NCI-H1092 treated with DMSO at 0.1 percent for 48 hours (cell line): Measurements from ENCODE around the gene APOL5.
"Not testable (repeated sequence)": the region's sequence is repeated elsewhere in the genome, so short reads cannot be mapped to it uniquely, and the experiment has no call there.

Source experiments
- DNase-seq: peaks from one replicate; lab custom pipeline; 2025; lab: John Stamatoyannopoulos, UW

The APOL5 gene, protein sequence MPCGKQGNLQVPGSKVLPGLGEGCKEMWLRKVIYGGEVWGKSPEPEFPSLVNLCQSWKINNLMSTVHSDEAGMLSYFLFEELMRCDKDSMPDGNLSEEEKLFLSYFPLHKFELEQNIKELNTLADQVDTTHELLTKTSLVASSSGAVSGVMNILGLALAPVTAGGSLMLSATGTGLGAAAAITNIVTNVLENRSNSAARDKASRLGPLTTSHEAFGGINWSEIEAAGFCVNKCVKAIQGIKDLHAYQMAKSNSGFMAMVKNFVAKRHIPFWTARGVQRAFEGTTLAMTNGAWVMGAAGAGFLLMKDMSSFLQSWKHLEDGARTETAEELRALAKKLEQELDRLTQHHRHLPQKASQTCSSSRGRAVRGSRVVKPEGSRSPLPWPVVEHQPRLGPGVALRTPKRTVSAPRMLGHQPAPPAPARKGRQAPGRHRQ

DNA sequence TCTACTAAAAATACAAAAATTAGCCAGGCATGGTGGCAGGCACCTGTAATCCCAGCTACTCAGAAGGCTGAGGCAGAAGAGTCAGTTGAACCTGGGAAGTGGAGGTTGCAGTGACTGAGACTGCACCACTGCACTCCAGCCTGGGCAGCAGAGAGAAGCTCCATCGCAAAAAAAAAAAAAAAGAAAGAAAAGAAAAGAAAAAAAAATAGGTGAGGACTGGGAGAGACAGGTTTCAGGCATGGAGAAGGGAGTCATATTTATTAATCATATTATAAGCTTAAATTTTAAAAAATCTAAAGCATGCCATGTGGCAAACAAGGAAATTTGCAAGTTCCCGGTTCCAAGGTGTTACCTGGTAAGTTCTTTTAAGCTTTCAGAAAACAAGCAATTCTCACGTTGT, at the start of gene APOL5:
APOL5 (plus strand) TSS at position 301 of the 400 bp plus-strand sequence; CDS start at position 301, 0 bp downstream.
- DNase-seq, result no peak

DNA sequence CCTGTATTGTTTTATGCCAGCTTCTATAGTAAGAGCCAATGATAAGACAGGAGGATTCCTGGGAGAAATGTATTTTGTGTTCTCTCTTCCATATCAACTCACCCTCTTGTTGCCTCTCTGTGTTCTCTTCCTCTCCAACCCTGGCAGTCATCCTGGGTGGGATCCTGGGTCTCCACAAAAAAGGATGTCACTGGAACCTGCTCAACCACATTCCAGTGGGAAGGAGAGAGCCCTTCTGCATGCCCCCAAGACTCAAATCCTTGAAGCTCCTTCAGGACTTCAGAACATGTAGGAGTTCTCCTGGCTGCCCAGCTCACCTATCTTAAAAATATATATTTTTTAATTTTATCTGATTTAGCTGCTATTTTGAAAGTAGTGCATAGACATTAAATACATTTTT, 43.3 kb upstream of the APOL5 start:
- no peak for DNase-seq

DNA sequence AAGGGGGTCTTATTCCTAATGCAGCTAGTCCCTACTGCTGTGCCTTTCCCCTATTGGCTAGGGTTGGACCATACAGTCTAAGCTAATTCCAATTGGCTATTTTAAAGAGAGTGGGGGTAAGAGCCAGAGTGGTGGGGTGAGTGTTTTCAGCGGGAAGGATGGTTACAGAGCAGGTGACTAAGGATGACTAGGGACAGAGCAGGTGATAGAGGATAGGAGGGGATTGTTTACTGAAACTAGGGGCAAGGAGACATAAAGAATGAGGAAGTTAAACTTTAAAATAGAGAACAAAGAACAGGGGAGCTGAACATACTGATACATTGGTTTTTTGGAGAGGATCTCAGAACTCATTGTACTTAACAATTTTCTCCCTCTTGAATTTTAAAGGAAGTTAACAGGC, 41.6 kb upstream of the APOL5 start:
- not testable (repeated sequence) for DNase-seq

DNA sequence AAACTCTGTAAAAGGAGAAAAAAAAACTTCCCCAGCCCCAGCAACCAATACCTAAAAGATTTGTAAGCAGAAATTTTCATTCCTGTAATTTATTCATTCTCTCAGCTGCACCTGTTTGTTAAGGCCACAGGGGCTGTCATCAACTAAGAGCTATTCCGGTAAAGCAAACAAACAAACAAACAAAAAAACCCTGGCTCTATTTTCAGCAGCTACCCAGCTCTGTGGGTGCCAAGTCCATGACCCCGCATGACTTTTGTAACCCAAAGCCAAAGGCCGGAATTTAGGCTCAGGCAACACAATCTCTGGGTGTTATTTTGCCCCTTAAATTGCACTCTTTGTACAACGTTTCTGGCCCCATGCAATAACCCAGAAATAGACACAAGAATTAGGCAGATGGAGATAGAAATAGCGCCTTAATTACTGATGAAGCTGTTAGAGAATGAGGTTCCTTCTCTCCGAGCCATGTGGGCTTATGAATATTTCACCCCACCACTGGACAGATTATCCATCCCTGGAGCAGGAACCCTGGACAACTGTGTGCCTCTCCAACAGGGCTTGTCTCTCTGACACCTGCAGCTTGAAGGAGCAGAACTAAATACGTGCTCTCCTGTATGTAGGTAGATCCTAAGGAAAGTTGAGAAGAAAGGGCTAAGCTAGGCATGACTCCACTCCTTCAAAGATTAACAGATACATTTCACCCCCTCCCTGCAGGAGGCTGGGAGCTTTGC, 40.0 kb upstream of the APOL5 start:
- DNase-seq, result no peak

DNA sequence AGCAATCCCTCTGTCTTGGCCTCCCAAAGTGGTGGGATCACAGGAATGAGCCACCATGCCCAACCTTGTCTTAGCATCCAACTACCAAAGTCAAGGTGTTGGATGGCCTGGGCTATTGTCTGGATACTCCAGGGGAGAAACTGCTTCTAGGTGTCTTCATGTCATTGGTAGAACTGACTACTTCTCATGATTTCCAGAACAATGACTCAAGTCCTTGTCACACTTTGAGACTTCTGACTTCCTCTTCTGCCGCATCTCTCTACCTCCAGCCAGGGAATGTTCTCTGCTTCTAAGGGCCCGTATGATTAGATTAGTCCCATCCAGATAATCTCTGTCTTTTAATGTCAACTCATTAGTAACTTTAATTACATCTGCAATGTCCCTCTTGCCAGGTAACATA, 38.8 kb upstream of the APOL5 start:
- no peak for DNase-seq

DNA sequence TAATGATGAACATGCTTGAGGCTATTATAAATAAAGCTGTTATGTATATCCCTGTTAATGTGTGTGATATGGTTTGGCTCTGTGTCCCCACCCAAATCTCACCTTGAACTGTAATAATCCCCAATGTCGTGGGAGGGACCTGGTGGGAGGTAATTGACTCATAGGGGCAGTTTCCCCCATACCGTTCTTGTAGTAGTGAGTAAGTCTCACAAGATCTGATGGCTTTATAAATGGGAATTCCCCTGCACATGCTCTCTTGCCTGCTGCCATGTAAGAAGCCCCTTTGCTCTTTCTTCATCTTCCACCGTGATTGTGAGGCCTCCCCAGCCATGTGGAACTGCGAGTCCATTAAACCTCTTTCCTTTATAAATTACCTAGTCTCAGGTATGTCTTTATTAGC, 38.2 kb upstream of the APOL5 start:
- DNase-seq, result not testable (repeated sequence)

DNA sequence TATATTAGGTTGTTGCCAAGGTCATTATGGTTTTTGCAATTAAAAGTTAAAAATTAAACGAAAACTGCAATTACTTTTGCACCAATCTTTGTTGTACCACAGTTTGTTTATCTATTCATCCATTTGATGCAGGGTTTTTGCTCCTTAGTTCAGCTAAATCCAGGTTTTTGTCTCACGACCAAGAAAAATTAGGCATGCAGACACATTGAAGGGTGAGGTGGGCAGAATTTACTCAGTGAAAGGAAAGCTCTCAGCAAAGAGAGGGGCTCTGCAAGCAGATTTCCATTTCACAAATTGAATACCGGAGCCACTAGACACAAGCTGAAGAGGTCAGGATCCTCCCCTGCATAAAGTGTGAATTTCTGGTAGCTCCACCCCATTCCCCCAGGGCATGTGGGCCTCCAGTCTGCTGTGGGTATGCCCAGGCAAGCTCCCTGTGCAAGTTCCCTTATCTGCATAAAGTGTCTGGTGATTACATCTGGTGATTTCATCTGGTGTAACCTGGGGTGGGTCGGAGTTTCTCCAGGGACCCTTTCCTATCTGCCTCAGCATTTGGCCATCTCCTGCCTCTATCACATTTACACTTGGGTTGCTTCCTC, 36.1 kb upstream of the APOL5 start:
- no peak for DNase-seq

DNA sequence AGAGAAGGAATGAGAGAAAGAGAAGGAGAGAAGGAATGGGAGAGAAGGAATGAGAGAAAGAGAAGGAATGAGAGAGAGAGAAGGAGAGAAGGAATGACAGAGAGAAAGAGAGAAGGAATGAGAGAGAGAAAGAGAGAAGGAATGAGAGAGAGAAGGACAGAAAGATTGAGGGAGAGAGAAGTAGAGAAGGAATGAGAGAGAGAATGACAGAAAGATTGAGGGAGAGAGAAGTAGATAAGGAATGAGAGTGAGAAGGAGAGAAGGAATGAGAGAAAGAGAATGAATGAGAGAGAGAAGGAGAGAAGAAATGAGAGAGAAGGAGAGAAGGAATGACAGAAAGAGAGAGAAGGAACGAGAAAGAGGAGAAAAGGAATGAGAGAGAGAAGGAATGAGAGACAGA, 34.1 kb upstream of the APOL5 start:
- DNase-seq, result no peak

DNA sequence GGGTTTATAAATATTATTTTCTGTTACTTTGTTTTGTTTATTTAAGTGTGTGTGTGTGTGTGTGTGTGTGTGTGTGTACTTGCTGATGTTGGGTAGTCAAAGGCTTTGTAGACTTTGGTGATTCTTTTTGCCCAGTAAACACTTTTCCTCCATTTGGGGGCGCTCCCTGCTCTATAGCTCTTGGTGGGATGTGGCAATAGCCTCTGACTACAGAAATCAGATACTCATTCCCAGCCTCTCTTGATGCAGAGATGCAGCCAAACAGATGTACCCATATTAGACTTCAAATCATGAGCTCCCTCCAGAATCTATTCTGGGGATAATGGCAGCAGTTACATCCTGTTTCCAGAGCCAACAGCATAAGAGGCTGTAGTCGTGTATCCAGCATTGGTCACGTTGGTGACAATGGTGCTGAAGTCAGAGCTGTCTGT, 33.4 kb upstream of the APOL5 start:
- peak; percentile 45 for DNase-seq

DNA sequence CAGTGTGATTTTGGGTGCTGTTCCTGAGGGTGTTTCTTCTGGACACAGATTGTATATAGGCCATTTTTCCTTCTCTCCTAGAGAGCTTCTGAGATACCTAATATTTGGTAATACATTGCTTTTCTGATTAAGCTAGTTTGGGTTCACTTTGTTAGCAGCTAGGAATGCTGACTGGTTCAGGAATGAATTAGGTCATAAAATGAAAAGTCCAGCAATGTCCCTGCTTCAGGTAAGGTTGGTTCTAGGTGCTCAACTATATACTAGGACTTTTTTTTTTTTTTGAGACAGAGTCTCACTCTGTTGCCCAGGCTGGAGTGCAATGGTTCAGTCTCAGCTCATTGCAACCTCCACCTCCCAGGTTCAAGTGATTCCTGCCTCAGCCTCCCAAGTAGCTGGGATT, 32.9 kb upstream of the APOL5 start:
- no peak for DNase-seq

DNA sequence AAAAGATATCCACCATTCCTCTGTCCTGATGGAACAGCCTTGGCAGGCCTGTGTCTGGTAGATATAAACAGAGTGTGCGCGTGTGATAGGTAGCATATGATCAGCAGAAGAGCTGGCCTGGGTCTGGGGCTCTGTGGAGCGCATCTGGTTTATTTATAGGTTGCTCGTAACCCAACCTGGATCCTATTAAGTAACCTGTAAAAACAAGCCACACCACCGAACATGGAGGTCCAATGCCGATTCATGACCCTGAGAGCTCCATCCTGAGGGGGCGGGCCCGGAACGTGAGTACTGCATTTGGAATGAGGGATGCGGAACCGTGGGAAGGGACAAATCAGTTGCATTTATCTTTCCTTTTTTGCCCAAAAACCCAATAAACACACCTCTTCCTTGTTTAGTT, 31.9 kb upstream of the APOL5 start:
- DNase-seq, result no peak

DNA sequence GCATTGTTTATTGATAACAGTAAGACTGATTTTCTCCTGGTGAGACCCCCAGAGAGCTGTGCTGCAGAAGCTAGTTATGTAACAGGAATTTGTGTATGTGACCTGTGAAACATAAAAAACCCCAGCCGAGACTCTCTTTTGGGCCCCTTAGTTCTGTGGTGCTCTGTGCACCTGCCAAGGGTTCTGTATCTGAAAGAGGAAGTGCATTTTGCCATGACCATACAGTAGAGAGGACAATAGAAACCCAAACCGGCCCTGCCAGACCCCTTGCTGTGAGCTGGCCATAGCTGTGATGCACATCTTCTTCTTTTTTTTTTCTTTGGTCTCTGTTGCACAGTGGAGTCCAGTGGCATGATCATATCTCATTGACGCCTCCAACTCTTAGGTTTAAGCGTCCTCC, 31.4 kb upstream of the APOL5 start:
- DNase-seq, result no peak

DNA sequence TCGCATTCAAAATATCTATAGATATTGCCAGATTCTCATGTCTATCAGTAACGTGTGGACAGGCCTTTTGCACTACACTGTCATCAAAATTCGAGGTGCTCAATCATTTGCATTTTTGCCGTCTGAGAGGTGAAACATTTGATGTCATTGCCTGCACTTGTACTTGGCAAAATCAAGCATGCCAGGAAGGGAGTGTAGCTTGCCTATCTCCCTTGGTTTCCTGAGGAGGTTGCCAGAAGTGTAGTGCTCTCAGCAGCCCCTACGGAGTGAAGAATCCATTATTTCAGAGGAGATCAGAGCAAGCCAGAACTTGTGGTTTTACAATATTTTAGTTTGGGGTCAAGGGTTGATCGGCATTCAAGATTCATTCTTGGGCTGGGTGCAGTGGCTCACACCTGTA, 30.2 kb upstream of the APOL5 start:
- no peak for DNase-seq

DNA sequence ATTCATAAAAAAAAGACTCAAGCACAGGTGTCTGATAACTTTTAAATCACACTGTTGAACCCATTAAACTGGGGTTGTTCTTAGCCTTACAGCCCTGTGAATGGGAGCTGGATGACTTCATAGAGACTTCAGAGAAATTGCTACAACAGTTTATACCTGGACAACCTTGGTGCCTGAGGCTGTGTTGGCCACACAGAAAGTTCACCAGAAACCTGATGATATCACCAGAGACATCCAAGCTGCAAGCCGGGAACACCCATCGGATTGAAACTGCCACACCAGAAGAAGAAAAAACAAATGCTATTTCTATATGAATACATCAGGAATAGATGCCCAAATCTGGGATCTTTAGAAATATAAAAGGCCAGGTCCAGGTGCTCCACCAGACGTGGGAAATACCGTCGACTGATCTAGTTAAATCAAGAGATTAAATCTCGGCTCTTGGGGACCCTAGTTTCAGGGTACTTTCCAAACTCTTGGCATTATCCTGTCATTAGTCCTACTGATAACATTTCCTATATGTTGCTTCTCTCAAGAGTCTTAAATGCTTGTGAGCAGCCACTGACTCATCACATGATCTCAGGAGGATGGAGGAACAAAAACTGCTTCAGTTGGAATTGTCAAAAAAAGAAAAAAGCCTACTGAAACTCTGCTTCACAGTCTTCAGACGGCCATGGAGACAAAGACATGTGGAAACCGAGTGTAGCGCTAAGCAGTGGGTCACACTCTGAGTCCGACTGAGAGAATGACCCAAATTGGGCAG, 28.6 kb upstream of the APOL5 start:
- DNase-seq, result no peak

DNA sequence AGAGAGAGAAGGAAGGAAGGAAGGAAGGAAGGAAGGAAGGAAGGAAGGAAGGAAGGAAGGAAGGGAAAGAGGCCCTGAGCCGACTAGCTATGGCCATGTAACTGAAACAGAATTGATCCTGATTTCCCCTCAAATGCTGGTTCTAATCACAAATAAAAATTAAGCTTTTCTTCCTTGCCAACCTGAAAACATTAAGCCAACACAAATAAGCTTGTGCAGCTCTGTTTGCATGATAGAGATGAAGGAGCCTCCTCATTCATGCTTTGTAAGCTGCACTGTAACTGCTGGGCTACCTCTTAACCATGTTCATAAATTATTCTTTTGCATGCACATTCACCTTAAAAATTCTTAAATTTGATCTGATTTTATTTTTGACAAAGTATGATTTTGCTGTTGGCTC, 27.7 kb upstream of the APOL5 start:
- DNase-seq, result no peak

DNA sequence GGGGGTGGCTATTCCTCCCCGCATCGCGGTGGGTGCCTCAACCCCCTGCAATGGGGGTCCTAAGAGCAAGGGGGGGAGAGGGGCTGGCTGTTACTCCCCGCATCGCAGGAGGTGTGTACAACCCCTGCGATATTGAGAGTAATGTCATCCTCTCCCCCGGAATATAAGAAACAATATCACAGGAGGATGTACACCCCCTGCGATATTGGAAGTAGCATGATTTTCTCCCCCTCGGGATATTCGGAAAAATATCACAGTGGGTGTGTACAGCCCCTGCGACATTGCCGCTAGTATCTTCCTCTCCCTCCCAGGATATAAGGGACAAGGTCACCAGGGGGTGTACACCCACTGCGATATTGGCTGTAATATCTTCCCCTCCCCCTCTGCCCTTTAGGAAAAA, 22.5 kb upstream of the APOL5 start:
- no peak for DNase-seq

DNA sequence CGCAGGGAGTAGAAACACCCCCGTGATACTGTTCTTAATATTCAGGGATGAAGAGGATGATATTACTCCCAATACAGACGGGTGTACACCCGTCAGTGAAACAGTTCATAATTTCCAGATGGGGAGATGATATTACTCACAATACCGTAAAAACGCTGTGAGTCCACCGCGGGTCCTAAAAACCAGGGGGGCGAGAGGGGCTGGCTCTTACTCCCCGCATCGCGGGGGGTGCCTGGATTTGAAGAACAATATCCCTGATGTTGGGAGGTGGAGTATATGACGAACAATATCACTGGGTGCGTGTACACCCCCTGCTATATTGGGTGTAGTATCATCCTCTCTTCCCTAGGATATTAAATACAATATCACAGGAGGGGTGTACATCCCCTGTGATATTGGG, 20.5 kb upstream of the APOL5 start:
- no peak for DNase-seq

DNA sequence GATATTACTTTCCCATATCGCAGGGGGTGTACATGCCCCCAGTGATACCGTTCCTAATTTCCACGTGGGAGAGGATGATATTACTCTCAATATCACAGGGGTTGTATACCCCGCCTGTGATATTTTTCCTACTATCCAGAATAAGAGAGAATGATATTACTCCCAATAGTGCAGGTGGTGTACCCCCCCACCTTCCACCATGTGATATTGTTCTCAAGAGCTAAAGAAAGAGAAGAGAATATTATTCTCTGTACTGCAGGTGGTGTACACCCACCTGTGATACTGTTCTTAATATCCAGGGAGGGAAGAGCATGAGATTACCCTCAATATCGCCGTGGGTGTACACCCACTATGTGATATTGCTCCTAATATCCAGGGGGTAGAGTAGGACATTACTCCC, 17.8 kb upstream of the APOL5 start:
- not testable (repeated sequence) for DNase-seq

DNA sequence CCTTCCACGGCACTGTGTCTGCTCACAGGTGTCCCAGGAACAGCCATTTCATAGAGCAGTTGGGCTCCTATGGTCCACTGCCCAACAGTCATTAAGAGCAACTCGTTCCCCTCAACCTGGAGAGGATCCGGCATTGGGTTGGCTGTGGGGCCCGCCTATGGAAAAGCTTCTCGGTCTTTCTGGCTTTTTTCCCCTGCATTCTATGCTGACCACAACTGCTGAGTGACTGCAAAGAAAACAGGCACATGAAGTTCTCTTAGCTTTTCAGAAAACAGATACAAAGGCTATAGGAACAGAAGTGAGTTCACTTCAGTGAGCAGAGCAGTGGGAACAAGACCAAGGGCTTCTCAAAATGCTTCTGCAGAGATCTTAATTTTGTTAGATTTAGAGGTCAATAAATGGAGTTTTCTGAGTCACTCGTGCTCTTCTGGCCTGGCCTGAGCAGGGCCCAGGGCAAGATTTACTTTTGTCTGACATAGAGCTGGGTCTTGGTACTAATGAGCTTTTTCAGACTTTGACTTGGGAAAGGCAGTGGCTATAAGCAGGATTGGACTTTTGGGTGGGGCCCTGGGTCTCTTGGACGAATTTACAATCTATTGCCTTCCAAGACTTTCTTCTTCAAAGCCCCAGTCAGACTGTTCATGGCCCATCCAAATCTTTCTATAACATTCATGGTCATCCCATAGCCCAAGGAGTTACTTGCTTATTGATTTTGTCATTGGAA, 13.6 kb upstream of the APOL5 start:
- no peak for DNase-seq

DNA sequence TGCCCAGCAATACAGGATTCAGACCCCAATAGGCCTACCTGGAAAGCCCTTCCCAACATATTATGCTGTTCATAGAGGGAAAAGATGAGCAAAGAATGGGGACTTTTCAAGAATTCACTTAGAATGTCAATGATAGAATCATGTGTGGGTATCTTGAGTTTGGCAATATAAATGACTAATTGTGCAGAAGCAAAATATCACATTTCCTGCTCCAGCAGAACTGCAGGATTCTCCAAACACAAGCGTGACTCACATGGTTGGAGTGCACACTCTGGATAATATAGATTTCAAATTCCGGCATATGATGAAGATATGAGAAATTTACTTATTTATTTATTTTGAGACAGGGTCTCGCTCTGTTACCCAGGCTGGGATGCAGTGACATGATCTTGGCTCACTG, 12.5 kb upstream of the APOL5 start:
- DNase-seq, result no peak

DNA sequence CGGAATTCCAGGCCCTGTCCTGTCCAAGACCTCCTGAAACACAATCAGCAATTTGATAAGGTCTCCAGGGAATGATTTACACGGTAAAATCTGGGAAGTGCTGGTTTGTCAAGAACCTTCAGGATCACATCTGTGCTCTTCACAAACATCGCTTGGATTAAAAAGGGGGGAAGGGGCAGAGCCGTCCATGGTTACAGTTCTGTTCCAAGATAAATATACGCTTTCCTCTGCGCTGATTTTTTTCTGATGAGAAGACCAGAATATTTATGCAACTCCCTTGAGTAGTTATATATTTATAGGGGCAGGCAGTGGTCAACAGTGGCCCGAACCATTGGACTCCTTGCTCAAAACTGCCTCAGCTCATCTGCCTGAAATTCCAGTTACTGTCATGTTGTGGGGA, 9.2 kb upstream of the APOL5 start:
- no peak for DNase-seq

DNA sequence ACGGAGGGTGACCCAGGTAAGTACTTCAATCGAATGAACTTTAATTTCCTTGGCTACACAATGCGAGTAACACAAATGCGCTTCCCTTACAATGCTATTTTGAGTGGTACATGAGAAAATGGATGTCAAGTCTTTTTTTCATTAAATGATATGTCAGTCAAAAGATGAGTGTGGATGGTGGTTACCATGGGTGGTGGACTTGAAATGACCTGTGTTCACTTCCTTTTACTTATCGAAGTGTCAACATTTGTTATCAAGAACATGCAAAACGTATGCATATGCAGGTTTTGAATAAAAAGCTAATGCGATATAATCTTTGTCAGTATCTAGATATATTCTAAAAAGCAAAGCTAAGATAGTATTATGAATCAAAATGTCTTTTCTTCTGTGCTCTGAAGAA, 8.8 kb upstream of the APOL5 start:
- no peak for DNase-seq
